Measurements from ENCODE around the gene ADD2.

The ADD2 gene

GRCh38 chr2:70698847-70699246 lies 69.2 kb downstream of the ADD2 start:
- DNase-seq (ENCODE audit: low read depth): no peak

DNA sequence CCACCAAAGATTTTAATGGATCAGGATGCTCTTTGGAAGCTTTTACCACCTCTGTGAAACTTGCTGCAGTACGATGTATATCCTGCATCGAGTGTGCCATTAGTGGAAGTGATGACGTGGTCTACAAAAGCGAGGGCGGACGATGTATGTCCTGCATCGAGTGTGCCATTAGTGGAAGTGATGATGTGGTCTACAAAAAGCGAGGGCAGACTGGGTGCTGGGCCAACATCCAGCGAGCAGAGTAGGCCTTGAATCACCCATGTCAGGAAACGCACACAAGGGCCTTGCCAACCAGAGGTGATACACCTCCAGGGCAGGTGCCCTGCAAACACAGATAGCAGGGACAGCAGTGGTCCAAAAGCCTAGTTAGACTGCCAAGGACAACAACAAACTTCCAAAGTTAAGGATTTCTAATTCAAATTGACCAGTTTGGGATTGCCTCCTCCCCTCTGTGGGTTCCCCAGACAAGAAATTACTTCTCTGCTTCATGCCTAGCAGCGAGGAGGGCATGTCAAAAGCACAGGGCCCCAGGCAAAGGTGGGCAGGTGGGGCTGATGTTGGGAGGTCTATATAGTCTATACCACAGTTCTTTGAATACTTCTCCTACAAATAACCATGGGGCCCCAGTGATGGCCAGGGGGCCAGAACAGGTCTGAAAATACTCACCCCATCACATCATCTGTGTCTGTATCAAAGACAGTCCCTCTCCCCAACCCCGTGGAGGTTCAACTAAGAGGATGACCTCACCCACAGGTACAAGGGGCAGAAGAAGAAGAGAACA lies 70.2 kb downstream of the ADD2 start:
- DNase-seq (ENCODE audit: low read depth): no peak

- DNase-seq (ENCODE audit: low read depth): no peak
Observed at GRCh38 chr2:70696142-70696541, 71.9 kb downstream of the ADD2 start.

DNA sequence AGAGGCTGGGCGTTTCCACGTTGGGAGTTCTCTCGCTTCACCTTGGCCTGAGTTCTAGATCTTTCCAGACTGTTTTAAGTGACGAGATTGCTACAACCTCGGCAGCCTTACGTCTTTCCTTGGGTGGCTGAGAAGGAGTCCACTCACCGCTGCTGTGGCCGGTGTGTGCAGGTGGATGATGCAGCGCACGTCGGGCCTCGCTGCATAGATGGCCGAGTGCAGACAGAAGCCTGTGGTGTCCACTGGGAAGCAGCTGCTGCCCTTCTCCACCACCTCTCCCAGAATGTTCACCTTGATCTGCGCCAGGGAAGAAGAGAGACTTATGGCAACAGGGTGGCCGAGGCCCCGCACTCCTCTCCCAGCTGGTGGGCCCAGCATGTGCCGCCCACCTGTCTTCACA lies 75.7 kb downstream of the ADD2 start:
- DNase-seq (ENCODE audit: low read depth): no peak

- no peak for DNase-seq (ENCODE audit: low read depth)
Observed at GRCh38 chr2:70691497-70692140, 76.4 kb downstream of the ADD2 start.

DNA sequence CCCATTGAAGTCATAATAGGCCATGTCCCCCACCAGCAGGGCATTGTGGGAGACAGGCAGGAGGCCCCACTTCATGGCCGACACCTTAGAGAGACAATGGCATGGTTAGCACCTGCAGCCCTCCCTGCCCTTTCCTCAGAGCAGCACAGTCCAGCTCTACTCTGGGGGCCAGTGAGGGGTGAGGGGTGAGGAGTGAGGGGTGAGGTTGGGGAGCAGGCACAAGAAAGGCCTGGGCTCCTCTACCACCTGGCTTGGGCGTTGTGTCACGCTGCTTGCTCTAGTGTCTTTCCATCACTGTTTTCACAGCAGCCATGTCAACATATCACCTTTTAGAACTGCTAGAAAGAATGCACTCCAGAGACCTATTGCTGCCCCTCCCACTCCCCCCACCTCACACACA lies 77.2 kb downstream of the ADD2 start:
- no peak for DNase-seq (ENCODE audit: low read depth)

GRCh38 chr2:70688427-70688826 lies 79.6 kb downstream of the ADD2 start:
- no peak for DNase-seq (ENCODE audit: low read depth)

DNA sequence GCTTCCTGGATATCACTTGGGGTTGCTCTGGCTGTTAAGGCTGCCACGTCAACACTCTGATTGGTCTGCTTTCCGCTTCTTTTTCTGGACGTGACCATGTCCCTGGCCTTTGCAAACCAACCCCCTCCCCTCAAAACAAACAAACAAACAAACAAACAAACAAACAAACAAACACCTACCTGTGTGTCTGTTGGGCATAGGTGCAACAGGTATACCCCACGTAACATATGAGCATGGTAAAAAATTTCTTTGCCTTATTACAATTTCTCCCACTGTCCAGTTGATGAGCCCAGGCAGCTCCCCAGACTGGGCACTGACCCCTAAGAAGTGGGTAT lies 80.6 kb downstream of the ADD2 start:
- no peak for DNase-seq (ENCODE audit: low read depth)

- peak; percentile 68 for DNase-seq (ENCODE audit: low read depth)
Observed at GRCh38 chr2:70686577-70687460, 81.2 kb downstream of the ADD2 start.

DNA sequence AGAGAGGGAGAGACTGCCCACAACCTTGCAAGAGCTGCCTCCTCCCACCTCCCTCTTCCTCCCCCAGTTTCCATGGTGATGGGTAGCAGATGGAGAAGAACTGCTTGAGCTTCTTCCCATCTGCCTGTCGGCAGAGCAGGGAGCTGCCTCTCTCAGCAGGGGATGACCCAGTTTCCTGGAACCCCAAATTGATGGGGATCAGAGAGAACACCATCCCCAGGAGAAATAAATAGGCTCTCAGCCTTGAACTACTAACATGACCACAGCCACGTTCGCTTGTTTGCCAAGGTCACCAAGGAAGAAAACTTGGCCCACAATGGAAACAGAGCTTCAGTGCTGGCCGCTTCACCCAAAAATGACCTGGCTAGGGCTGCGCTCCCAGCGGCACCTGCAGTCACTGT lies 82.2 kb downstream of the ADD2 start:
- no peak for DNase-seq (ENCODE audit: low read depth)

DNA sequence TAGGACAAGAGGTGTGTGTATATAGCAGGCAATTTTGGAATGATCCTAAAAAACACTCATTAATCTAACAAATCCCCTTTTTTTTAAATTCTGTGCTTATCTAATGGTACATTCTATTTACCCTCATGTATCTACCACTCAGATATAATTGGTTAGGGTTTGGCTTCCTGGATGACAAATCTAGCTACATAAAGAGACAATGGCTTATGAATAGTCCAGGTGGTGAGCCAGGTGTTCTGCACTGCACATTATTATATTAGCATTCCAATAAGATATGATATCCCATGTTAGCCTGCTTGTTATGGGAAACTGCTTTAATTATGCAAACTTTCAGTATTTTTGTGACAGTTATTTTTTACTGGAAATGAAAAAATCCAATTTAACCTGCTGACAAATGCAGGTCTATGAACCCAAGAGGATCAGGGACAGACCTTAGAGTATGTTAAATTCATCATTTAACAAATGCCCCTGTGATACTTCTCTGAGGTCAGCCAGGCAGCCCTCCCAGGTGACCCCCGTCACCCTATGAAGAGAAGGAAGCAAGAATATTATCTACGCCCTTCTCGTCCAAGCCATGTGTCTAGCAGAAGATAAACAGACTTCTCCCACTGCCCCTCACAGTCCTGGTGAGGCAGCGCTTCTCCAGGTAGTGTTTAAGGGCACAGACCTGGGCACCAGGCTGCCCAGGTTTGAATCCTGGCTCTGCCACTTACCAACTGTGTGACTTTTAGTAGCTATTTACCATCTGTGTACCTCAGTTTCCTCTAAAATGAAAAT lies 83.0 kb downstream of the ADD2 start:
- no peak for DNase-seq (ENCODE audit: low read depth)

- DNase-seq (ENCODE audit: low read depth): no peak
Observed at GRCh38 chr2:70683455-70683854, 84.5 kb downstream of the ADD2 start.

DNA sequence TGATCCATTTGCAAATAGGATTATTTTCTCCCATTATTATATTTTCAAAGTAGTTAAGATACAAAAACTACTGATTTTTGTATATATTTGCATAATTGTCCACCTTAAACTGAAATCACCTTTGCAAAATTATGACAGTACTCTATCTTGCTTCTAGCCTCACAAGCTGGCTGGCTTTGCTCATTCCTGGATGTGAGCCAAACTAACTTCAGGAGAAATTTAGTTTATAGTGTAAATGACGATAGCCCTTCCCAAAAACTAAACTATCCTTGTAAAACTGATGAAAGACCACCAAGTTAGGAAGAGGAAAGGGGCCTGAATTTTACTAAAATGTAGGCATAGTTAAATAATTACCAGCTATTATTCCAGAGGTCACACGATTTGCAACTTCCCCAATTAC lies 87.3 kb downstream of the ADD2 start:
- no peak for DNase-seq (ENCODE audit: low read depth)

DNA sequence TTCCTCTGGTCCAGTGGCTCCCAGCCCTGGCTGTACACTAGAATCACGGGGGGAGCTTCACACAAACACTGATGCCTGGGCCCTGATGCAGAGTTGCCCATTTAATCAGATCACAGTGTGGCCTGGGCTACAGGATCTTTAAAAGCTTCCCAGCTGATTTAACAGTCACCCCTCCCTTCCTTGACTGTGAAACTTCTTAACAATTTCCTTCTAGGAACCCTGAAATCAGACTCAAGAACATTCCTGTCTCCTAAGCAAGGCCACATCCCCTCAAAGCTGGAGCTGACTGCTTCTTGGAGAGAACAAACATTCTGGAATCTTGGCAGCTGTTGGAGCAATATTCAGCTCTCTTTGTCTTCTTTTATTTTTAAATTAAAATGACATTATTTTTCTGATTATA lies 88.7 kb downstream of the ADD2 start:
- DNase-seq (ENCODE audit: low read depth): no peak

DNA sequence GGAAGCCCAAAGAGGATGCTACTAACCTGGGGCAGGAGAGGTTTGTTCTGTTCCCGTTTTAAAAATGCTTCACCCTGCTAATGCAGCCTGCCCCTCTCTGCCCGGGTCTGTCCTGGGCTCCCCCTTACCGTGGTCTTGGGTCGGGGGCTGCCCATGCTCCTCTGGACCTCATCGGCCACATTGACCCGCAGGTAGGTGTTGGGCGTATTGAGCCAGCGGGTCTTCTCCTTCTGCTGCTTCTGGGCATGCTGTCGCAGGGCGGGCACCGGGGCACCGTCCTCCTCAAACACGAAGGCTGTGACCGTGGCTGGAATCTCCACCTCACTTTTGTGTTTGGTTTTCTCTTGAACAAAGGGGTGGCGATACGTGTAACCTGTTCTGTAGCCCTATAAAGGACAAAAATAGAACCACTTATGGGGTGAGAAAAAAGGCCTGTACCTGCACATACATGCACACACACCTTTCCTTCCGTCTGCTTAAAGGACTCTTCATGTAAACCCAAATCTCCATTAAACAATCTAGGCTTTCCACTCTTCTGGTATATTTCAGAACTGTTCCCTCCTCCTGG lies 89.3 kb downstream of the ADD2 start:
- DNase-seq (ENCODE audit: low read depth): no peak

DNA sequence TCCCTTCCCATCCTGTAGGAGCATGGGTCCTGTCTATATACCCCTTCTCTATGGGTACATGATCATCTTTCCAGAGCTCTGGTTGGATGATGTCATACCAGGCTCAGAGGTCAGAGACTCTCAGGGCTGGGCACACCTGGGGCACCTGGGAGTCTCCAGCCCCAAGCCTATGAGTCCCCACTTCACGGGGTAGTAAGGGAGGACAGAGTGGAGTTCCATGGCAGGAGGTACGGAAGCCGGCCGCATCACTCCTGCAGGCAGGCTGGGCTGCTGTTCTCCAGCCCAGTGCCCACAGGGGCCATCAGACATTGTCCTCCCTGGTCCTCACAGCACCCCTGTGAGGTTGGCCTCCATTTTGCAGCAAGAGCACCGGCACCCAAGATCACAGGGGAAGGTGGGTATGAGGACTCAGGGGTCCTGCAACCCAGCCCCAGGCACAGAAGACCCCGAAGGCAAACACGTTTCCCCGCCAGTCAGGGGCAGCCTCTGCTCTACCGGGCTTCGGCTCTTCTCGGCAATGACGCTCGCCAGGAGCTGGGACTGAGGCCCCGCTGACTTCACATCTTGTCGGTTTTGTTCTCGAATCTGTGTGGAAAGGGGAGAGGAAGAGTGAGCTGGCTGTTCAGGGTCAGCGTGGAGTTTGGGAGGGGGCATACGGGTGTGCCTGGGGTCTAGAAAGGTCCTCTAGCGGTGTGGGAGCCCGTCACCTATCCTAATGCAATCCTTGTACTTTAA lies 91.5 kb downstream of the ADD2 start:
- DNase-seq (ENCODE audit: low read depth): no peak

DNA sequence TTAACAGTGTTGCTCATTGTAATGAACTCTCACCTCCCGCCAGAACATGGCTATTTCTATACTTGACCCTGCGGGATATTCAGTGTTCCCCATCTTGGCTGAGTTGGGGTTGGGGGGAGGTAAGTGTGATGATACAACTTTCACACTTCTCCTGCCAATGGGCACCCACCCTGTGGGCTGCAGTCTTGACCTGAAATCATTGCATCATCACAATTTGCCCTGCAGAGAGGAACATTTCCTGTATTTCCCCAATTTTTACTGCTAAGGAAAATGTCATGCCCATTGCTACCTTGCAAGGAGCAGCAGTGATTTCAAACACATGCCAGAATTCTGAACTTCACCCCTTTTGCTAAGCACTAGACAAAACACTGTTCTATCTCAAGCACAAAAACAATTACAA lies 92.1 kb downstream of the ADD2 start:
- DNase-seq (ENCODE audit: low read depth): no peak

GRCh38 chr2:70674636-70675430 lies 93.2 kb downstream of the ADD2 start:
- no peak for DNase-seq (ENCODE audit: low read depth)

DNA sequence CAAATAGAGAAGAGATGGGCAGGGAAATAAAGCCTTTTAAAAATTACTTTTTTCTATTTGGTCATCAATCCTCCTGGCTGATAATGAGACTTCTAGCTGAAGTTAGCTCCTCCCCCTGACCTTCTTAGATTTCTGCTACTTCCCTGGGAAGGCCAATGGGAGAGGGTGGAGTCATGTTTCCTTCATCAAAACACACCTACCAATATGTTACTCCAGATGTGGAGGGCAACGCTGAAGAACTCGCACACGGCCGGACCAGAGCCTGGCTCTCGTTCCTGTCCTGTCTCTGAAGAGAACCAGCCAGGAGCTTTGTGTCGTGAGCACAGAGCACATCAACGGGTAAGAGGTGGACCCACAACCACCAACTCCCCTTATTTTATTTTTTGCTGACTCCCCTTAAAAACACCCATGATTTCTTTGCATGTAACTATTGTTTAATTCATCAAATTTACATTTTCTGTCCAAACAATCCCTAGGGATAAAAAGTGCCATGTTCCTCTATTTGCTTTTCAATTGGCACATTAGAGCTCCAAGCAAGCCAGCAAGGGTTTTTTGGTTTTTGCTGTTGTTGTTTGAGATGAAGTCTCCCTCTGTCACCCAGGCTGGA lies 94.9 kb downstream of the ADD2 start:
- no peak for DNase-seq (ENCODE audit: low read depth)

DNA sequence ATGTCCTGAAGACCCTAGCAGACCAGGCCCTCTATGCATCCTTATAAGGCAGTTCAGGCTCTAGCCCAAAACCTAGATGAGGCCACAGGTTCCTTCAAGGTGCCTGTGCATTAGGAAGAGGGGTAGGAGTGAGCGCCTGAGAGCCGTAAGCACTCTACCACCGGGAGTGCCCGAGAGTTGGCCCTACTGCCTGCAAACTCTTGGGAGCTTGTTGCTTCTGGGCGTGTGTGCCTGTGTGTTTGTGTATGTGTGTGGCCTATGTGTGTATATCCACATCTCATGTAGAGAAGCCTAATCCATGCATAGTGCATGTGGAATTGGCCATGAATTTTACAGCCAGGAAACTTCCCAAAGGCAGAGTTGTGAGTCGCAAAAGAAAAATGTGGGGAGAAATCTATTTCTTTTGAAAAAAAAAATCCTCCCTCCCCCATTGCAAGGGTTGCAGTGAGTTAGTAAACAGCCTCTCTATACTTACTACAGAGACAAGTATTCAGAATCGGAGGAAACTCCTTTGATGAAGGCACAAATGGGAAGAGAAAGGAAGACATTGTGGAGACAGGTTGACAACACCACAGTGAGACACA lies 96.8 kb downstream of the ADD2 start:
- DNase-seq (ENCODE audit: low read depth): peak; percentile 34
